NCI-H2196 treated with DMSO at 0.1 percent for 48 hours (cell line): Measurements from ENCODE around the gene KIF27.
A peak's percentile ranks its signal among the peaks of the same experiment; 100 is the strongest.
"Not testable (repeated sequence)": the region's sequence is repeated elsewhere in the genome, so short reads cannot be mapped to it uniquely, and the experiment has no call there.

Experiments
- DNase-seq: peaks from one replicate; lab custom pipeline; 2025; ENCODE audit not compliant: unreplicated experiment; lab: John Stamatoyannopoulos, UW

The KIF27 gene

DNA sequence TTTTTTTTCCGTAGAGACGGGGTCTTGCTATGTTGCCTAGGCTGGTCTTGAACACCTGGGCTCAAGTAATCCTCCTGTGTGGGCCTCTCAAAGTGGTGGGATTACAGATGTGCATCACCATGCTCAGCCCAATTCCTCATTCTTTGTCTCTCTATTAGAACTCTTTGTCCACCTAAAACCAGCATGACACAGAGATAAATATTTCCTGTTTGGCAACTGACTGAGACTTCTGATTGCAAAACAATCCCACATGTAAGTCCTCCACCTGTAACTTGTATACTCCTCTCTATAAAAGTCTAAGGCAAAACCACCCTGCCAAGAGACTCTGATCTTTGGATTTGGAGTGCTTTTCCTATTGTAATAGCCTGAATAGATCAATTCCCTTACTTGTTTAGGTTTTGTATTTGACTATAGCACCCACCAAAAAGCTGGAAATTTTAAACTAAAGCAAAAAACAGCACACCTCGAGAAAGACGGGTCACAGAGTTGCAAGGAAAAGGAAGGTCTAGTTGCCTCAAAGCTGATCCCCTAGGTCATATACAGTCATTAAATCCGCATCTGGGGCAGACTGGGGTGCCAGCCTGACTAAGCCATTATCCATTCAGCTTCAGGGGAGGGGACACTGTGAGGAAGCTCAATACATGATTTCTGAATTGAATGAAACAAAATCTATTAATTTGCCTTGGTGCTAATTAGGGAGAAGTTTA, 13.5 kb upstream of the KIF27 start:
- DNase-seq: no peak

GRCh38 chr9:83933790-83934189, 12.6 kb upstream of the KIF27 start:
- no peak for DNase-seq

GRCh38 chr9:83932851-83933250, 11.6 kb upstream of the KIF27 start:
- no peak for DNase-seq

GRCh38 chr9:83932011-83932410, 10.8 kb upstream of the KIF27 start:
- no peak for DNase-seq

- DNase-seq: no peak
These were observed 9.6 kb upstream of the KIF27 start for GRCh38 chr9:83930881-83931280.

GRCh38 chr9:83927591-83927990, 6.4 kb upstream of the KIF27 start:
- no peak for DNase-seq

DNA sequence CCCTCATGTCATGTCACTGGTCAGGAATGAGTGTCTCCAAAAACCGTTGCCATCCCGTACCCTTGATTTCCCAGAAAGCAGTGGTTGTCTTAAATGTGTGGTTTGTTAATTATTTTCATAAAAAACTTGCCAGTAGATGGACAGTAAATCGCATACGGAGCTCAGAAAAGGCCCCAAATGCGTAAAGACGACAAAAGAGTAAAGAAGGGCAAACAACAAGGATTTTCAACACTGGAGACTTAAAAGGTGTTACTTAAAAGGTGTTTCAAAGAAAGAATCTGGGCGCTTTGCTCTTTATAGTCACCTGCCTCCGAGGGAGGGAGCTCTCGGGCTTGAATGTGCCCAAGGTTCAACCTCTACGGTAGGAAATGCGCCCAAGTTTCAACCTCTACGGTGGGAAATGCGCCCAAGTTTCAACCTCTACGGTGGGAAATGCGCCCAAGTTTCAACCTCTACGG, 734 bp downstream of the KIF27 start:
- DNase-seq: peak; percentile 59

GRCh38 chr9:83919111-83919510, 2.1 kb downstream of the KIF27 start:
- no peak for DNase-seq

DNA sequence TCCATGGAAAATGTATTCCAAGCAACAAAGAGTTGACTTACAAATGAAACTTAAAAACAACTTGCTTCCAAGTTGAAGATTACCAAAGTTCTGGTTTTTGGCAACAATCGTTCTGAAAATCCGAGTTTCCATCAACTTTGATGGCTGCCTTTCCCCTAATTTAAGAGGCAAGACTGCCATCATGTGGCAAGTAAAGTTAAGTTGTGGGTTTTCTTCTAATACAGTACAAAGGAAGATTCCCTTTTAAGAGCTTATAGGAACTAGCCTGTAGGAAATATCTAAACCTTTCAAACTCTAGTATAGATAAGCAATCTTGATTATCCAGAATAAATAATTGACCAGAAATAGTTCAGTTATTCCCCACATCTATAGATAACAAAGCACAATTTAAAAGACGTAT, 9.0 kb downstream of the KIF27 start:
- DNase-seq: not testable (repeated sequence)

DNA sequence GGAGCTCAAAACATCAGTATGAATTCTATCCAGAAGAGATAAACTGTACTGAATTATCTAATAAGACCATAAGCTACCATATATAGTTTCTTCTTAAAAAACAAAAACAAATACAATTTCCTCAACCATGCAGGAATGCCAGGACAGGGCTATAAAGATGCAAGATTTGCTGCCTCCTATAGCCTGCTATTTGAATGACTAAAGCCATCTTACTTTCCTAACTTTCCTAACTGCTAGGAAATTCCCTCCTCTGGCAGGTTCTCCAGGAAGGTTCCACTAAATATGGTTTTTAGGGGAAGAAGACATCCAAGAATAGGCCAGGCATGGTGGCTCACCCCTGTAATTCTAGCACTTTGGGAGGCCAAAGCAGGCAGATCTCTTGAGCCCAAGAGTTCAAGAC, 15.1 kb downstream of the KIF27 start:
- DNase-seq: no peak

DNA sequence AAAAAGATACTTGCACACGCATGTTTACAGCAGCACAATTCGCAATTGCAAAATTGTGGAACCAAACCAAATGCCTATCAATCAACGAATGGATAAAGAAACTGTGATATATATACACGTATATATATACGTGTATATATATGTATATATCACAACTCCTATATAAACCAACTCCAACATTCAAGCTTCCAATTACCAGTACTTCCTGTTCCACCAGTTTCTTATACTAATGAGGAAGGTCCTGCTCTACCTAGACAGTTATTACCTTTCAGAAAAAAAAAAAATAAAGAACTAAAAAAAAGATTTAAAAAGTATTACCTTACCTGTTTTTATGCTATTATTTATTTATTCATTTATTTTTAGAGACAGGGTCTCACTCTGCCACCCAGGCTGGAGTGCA, 20.6 kb downstream of the KIF27 start:
- not testable (repeated sequence) for DNase-seq

DNA sequence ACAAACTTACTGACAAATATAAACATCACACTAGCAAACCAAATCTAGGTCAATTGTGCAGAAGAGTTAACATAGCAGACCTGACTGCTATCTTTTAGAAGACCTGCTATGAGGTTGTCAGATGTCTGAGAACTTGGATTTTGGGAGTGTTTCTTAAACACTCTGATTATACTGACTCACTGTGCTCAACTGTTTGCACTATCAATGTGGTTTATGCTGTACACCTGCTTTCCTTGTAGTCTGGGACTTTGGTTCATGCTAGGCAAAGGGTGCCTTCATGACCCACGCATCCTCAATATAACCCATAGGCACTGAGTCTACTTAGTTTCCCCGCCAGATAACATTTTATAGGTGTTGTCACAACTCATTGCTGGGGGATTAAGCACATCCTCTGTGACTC, 26.9 kb downstream of the KIF27 start:
- not testable (repeated sequence) for DNase-seq

DNA sequence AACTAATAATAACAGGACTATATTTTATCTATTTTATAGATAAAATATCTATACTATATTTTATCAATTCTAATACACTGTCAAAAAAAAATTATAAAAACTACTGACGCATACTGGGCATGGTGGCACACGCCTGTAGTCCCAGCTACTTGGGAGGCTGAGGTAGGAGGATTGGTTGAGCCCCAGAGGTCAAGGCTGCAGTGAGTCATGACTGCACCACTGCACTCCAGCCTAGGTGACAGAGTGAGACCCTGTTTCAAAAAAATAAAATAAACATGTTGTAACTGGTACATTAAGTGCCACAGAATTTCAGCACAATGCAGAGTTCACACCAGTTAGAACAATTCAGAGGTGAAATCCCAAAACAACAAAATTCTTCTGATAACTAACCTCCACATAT, 34.7 kb downstream of the KIF27 start:
- DNase-seq: not testable (repeated sequence)

DNA sequence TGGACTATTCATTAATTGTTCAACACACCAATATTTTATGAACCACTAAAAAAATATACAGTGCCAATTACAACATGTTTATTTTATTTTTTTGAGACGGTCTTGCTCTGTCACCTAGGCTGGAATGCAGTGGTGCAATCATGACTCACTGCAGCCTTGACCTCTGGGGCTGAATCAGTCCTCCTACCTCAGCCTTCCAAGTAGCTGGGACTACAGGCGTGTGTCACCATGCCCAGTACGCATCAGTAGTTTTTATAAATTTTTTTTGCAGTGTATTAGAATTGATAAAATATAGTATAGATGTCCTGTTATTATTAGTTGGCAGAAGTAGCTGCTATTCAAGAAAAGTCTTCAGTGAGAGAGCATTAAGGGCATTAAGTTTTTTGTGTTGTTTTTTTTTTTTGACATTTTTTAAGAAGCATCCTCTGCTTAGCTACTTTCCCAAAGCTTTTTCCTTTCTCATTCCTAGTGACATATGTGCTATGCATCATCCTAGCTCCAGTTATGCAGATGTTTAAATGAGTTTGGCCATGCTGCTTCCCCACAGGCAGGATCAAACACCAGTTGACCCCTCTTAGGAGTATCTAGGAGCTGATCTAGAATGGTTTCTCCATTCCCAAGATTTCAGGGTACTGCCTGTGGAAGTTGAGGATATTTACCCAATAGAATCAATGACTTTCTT, 35.5 kb downstream of the KIF27 start:
- DNase-seq: not testable (repeated sequence)

- DNase-seq: not testable (repeated sequence)
These were observed 39.4 kb downstream of the KIF27 start for GRCh38 chr9:83881687-83882408.

DNA sequence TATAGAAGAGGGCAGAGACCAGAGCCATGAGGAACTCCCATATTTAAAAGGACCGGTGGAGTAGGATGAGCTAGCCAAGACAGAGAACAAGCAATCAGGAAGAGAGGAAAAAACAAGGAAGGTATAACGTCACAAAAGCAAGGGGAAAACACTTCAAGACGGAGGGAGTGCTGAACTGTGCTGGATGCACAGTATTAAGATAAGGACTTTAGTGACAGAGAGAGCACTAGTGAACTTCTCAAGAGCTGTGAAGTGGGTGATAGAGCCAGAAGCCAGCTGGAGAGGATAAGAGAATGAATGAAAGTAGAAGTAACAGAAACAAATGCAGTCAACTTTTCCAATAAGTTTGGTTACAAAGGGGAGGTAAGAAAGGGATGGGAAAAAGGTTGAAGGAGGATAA, 45.7 kb downstream of the KIF27 start:
- not testable (repeated sequence) for DNase-seq

DNA sequence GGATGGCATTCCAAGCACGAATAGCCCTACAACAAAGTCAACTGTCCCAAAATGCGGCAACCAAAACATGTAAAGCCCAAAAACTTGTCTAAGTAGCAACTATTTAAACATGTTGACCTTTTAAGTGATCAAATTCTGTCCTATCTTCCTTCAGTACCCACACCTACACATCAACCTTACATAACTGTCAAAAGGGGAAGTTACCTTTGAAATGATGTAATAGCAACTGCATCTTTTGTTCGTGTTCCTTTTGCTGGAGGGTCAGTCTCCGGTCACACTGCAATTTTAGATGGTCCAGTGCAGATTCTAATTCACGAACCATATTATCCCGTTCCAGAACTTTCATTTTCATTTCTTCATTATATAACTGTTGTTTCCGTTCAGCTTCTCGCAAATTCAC, 71.3 kb downstream of the KIF27 start:
- not testable (repeated sequence) for DNase-seq

DNA sequence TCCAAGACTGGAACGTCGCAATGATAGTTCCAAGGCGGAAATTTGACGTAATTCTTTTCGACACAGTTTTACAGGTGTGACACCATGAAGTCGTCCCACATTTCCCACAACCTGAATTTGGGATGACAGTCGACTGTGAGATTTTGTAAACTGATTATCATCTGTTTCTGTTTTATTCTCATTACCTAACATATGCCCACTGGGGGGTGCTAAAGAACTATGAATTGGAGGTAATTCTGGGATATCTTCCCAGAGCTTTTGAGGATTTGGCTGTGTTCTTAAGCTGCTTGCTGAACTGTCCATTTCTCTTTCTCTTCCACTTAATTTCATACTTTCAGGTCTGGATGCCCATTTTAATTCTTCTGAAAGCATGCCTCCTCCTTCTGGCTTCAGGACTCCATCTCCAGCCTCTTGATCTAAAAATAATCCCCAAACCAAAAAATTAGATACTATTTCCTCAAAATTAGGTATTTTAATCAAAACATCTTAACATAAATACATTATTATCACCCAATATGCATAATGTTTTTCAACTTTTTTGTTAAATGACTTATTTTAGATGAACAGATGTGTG, 84.1 kb downstream of the KIF27 start:
- DNase-seq: not testable (repeated sequence)

DNA sequence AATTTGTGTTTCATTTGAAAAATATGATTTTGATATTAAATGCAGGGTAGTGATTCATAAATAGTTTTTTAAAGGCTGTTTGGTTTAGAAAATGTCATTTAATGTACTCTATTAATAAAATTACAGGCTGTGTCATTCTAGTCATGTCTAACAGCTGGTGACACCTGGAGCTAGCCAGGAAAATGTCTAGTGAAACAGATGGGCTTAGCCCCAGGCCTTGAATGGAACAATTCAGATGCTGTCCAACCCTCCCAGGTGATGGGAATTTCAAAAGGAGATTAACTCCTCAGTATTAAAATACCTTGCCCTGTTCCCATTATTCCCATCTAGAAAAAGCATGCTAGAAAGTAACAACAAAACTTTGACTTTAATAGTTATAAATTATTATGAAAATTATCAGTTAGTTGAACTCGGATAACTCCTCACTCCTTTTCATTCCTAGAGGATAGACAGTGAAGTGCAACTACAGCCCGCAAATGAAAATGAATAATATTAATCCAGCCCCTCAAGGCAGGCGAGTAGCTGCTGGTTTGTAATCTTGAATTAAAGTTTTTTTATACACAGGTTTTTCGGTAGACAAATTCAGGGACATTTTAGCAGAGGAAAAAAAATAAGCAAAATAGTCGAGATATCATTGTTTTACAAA, 90.7 kb downstream of the KIF27 start:
- not testable (repeated sequence) for DNase-seq

DNA sequence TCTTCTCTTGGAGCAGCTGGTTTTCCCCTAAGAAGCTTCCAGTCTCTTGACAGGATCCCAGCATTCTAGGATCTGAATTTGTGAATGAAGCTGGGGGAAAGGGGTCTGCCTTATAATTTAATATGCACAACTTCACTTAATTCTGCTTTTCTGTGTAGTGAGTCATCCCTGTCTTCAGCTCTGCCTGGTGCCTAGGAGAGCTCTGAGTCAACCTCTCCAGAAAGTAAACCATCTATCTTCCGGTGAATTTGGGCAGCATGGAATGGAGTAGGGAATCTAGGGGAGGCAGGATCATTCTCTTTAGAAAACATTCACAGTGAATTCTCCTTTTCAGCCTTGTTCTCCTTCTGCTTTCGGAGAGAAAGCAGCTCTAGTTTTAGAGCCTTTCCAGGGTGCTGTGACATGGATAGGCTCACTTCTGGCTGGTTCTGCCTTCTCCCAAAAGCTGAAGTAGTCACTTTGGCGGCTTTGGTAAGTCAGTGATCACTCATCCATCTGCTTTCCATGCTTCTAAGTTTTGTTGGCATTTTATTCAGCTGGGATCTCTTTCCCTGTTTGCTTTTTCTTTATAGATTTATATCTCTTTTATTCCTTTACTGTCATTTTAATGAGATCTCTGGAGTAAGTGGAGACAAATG, 96.1 kb downstream of the KIF27 start:
- DNase-seq: not testable (repeated sequence)
